ENCODE data around the gene APH1B.
"Not testable (repeated sequence)": the region's sequence is repeated elsewhere in the genome, so short reads cannot be mapped to it uniquely, and the experiment has no call there.

APH1B gene

GRCh38 chr15:63332367-63333124 lies 55.1 kb downstream of the APH1B start:
- no peak for DNase-seq

DNA sequence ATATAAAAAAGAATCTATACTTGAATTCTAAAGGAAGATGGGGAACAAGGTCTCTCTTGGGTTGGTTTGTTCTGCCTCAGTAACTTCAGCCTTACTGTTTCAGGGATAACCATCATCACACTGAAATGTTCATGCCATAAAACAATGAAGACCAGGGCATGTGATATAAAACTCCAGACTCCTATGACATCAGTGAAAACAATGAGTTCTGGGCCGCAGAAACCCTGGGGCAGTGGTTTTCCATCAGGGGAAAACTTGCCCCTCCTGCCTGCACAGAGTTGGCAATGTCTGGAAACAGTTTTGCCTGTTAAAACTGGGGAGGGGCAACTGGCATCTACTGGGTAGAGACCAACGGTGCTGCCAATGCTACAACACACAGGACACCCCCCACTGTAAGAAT lies 57.4 kb downstream of the APH1B start:
- DNase-seq, result no peak

DNA sequence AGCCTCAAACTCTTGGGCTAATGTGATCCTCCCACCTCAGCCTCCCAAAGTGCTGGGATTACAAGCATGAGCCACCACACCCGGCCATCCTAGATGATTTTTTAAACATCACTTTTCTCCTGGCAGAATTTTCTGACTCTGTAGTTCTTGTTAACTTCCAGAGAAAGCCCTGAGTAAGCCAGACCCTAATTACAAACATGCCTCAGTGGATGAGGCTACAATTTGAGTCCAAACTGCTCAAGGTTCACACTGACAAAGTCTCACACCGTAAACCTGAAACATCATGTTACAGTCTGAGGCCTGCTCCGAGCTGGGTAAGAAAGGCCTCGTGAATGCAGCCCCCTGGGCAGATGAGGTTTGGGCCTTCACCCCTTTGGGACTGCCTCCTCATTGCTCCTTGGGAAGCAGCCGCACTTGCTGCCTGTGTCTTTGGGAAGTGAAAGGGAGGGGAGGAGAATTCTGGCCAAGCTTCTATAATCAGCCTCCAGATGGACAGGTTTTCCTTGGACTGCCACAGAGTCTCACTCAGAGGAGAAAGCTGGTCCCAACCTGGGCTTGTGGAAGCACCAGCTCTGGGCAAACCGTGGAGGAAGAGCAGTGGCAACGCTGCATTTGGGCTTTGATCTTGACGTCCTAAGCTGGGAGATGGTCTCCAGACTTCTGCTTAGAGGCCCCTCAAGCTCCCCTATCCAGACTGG lies 58.3 kb downstream of the APH1B start:
- no peak for DNase-seq

DNA sequence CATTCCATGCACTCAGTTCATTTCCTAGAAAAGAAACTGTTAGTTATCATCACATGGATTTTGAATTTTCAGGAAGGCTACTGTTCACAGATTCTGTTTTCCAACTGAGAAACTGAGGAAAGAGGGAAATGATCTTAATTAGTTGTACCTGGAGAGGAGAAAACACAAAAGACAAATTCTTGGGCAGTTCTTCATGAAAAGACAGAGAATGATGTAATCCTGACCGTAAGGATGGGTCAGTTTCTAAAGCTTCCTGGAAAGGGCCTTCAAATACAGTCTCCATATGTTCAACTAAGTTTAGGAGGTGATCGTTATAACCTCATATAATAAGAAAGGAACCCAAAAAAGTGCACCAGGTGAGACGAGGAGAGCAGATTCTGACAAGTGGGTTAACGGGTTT lies 59.6 kb downstream of the APH1B start:
- no peak for DNase-seq

DNA sequence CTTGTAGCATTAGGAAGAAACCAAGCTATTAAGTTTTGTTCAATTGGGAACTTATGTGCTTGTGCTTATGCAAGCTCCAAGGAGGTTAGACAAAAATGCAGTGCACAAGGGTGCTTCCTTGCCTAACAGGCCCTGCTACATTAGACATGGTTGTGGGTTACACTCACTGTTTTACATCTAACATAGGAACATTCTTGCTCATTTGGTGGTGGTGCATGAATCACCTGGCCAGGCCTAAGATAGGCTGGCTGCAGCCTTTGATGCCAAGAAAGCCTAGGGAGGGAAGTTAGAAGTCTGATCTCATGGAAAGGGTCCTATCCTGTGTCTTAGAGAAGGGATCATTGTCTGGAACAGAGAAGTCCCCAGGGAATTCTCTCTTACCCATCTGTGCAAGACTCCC lies 60.8 kb downstream of the APH1B start:
- DNase-seq, result no peak

DNA sequence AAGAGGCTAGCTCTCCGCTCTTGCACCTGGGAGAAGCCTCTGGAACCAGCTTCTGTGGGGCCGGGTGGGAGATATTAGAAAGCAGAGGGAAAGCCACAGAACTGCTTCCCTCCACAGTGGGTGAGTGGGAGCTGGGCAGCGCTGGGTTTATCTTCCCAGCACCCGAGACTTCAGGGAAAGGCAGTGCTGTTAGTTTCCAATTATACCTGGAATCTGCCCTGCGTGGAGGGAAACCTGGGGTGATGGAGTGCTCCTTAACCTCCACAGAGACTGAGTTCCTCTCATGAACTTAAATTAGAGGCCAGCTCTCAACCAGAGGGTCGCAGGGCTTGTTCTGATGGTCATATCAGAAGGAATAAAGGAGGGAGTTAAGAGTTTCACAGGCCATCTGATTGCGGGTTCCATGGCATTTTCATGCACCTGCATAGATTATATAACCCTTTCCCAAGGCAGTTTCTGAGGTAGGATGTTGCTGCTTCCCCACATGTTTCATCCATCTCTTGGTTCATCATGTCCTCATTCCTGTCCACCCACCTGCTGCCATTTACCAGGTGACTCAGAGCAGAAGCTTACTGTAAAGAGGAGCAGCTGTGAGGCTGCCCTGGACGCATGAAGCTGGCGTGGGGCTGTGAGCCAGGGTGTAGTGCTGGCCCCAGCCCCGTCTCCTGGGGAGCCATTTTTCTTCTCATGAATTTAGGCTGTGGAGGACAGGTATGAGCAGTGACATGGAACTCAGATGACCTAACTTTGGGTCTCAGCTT lies 61.8 kb downstream of the APH1B start:
- no peak for DNase-seq

DNA sequence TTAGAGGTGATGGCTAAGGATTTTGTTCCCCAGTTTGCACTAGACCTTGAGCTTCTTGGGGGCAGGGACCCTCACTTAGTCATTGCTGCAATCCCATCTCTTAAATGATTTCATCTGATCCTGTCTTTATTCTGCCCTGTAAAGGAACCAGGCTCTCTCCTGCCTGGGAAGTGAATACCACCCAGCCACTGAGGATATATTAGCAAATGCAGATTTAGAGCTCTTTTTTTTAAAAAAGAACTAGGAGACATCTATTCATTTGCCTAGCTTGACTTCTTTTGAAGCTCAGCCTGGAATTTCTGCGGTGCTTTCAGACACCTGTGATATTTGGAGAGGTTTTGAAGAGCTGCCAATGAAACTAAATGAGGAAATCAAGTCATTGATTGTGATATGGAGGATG lies 62.4 kb downstream of the APH1B start:
- DNase-seq, result no peak

DNA sequence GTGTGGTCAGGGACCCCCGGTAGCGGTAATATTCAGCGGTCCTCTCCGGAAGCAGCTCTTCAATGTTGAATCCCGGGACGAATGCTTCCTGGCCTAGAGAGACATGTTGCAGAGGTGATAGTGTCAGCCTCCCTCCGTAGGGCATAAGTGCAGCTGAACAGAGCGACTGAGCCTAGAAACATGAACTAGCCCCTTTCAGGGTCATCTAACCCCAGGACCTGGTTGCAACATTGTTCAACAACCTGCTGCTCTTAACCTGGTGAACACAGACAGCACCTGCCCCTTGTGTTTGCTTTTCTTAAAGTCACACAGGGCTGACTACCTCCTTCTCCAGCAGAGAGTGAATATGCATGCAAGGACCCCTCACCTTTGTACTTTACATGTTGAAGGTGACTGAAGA lies 62.9 kb downstream of the APH1B start:
- DNase-seq, result no peak

DNA sequence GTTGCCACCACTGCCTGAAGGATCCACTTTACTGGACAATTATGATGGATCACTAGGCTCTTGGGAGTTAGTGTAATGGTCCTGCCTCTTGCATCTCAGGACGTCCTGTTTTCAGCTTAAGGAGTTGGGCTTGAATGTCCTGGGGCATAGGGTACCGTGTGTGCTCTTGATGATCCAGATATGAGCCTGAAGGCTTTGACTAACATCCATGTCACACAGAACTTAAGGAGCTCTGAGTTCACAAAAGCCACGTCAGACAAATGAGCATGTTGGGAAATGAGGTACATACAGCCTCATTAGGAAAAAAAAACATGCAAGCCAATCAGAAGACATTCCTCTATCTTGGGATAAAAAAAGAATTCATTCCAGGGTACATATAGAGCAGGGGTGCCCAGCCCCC lies 63.5 kb downstream of the APH1B start:
- DNase-seq, result no peak

- DNase-seq, result no peak
These were observed 64.5 kb downstream of the APH1B start for GRCh38 chr15:63341898-63342297.

DNA sequence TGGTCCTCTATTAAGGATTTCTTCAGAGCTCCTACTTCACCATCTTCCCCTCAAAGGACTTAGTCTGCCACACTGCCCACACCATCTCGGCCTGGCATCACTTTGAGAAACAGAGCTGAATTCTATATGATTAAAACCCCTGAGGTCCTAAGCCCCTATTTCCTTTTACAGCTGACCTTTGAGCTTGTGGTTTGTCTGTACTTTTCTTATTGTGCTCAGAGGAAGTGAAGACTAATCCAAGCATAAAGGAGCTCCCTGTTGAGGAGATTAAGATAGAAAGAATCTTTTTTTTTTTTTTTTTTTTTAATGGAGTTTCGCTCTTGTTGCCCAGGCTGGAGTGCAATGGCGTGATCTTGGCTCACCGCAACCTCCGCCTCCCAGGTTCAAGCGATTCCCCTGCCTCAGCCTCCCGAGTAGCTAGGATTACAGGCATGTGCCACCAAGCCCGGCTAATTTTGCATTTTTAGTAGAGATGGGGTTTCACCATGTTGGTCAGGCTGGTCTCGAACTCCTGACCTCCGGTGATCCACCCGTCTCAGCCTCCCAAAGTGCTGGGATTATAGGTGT lies 65.7 kb downstream of the APH1B start:
- DNase-seq, result not testable (repeated sequence)

DNA sequence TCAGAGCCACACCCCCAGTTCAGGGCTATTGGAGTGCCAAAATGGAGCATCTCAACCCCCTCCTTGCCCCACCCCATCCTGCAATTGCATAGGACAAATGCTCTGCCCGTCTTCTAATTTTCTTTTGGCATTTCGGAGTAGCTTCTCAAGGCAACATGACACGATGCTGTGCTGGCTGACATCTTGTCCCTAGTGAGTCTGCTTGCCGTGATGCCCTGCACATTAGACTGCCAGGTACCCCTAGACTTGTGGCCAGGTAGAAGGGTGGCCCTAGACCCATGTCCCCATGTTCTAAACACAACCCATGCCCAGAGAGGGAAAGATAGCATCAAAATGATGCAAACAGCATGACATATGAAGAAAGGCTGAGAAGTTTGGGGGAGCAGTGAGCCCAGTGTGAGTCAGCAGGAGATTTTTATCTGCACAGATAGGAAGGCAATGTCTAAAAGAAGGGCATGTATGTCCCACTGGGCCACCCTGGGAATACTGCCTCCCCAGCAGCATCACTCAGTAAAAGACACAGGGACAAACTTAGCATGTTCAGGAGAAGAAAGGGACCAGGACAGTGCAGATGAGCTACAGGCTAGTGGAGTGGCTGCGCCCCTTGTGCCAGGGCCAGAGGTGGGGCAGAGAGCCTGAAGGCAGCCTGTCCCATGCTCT lies 67.5 kb downstream of the APH1B start:
- no peak for DNase-seq

DNA sequence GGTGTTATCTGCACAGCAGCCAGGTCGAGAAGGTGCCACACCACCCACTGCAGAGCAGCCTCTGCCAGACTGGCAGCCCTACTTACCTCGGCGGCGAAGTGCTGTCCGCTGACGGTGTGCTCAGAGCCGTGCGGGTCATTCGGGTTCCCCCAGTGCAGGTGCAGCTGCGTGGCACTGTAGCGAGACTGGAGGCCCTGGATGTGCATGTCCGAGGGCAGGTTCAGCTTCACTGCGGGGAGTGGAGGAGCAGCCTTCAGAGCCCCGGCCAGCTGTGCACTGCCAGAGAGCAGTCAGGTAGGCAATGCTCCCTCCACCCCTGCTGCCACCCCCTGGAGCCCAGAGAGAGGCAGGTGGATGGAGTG lies 68.0 kb downstream of the APH1B start:
- DNase-seq, result no peak

- no peak for DNase-seq
These were observed 69.9 kb downstream of the APH1B start for GRCh38 chr15:63347074-63347857.

DNA sequence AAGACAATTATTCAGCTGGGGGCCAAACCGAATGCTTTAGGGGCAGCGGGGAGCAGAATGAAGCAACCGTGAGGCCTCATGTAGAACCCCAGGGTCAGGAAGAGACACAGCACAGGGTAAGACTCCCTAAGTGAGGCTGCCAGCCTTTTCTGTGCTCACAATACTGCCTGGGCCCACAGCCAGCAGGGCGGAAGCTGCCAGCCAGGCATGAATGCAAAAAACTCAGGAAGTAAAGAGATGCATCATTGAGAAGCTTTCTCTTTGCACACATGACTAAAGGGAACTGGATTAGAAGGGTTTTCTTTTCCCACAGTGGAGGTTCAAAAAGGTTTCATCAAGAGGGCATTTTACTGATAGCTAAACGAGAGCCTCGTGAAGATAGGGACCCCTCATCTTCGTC lies 71.0 kb downstream of the APH1B start:
- DNase-seq, result no peak

GRCh38 chr15:63349156-63349555 lies 71.8 kb downstream of the APH1B start:
- no peak for DNase-seq

DNA sequence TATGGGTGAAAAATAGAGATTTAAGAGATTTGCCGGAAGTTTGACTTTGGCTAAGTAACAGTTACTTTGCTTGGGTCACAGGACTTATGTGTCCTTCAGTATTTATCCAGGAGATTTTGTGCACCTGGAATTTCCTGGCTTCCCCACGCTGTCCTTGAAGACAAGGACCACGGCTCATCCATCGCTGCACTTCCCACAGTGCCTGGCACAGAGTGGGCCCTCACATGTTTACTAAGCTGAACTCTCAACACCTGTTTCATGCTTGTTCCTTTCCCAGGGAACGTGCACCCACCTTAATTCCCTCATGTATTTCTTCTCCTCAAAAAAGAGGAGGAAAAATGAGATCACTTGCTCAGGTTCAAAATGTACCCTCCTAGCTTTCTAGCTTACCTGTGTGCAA lies 72.2 kb downstream of the APH1B start:
- DNase-seq, result no peak

GRCh38 chr15:63350178-63350621 lies 72.8 kb downstream of the APH1B start:
- no peak for DNase-seq

- no peak for DNase-seq
These were observed 73.8 kb downstream of the APH1B start for GRCh38 chr15:63351170-63351569.

- no peak for DNase-seq
These were observed 75.4 kb downstream of the APH1B start for GRCh38 chr15:63352808-63353207.

GRCh38 chr15:63353261-63353660 lies 75.9 kb downstream of the APH1B start:
- no peak for DNase-seq

DNA sequence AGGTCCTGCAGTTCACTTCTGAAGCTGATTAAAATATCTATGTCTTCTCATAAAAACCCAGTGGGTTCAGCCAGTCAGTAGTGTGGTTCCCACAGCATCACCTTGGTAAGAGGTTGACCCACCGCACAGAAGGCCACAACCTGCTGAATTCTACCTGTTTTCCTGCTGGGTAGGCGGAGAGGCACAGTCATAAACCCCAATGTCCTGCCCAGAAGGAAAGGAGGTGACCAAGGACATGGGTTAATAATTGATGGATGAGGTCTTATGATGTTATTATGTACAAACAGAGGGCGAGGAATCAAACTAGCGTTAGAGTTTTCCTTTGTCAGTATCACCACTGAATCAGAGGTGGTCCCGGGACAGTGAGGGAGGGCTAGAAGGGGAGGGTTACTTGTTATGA lies 76.5 kb downstream of the APH1B start:
- no peak for DNase-seq
